GM12878 (cell line): ENCODE results near the gene AHNAK2. TPM values are rescaled to one million over a fixed set of nuclear protein-coding genes. Genes with fewer than 3 reads are reported as not detected.

ENCODE experiments used
- ATAC-seq: fragments of 200-7000 bp; cut with Tn5 transposase; 3 replicates; pipeline ENCODE4 v1.9.1; 2020; ENCODE audit warnings: mild to moderate bottlenecking, moderate library complexity
- BruUV-seq: library from RNA; stranded (reverse); fragments of 400-500 nt; replicated peaks from 2 replicates; lab custom pipeline; 2021; lab: Mats Ljungman, UMichigan
- CTCF ChIA-PET: fragments of 300-600 bp; sonication (Branson Sonifier 250); formaldehyde crosslinking; extraction: SDS; loops from one replicate; lab custom pipeline; 2021; ENCODE audit warnings: inconsistent platforms; lab: Yijun Ruan, JAX
- POLR2A ChIA-PET: fragments of 350-600 bp; formaldehyde crosslinking; extraction: SDS; loops from one replicate; lab custom pipeline; 2021; ENCODE audit warnings: inconsistent platforms; lab: Charles Lee
- RAD21 ChIA-PET: fragments of 300-600 bp; sonication (Branson Sonifier 250); formaldehyde crosslinking; loops from one replicate; lab custom pipeline; 2023; ENCODE audit warnings: antibody characterized with exemption; ENCODE audit not compliant: unreplicated experiment; lab: Charles Lee
- SMC1A ChIA-PET: fragments of 300-600 bp; sonication (Branson Sonifier 250); formaldehyde crosslinking; loops from one replicate; lab custom pipeline; 2023; ENCODE audit not compliant: unreplicated experiment, uncharacterized antibody; lab: Charles Lee
- DNase-seq: peaks from one replicate; pipeline ENCODE4 v3.0.0-alpha.2; 2011; ENCODE audit warnings: low read depth, low spot score
- FAIRE-seq: peaks from 3 replicates; lab custom pipeline; 2011; peaks lifted over from hg19 to GRCh38; lab: Jason Lieb, UNC
- H2AFZ ChIP-seq: 2 replicates; pipeline ENCODE4 v1.6.0; 2011; ENCODE audit warnings: low read depth, low read length, control low read depth; ENCODE audit not compliant: control insufficient read depth
- H3K27ac ChIP-seq: 2 replicates; pipeline ENCODE4 v1.5.1; 2011; ENCODE audit warnings: control low read depth; ENCODE audit not compliant: control insufficient read depth, insufficient read depth
- H3K27me3 ChIP-seq, 2 experiments: replicated peaks in 1 of 2; 2 replicates each; pipeline versions ENCODE4 v1.6.0 to v1.6.1; 2011; ENCODE audit warnings: low read length in 1 of 2; ENCODE audit not compliant: control insufficient read depth in 2 of 2, insufficient read depth in 2 of 2
- H3K36me3 ChIP-seq, 2 experiments: 2 replicates each; pipeline ENCODE4 v1.5.1; 2011; ENCODE audit warnings: low read length in 1 of 2; ENCODE audit not compliant: control insufficient read depth in 2 of 2, insufficient read depth in 2 of 2
- H3K4me1 ChIP-seq: 2 replicates; pipeline ENCODE4 v1.6.1; 2011; ENCODE audit warnings: mild to moderate bottlenecking, low read length, moderate library complexity, mixed read lengths; ENCODE audit not compliant: control insufficient read depth, insufficient read depth
- H3K4me2 ChIP-seq: 2 replicates; pipeline ENCODE4 v1.6.0; 2011; ENCODE audit warnings: control low read depth; ENCODE audit not compliant: control insufficient read depth, insufficient read depth
- H3K4me3 ChIP-seq: fragments of 200-600 bp; sonication (generic); 2 replicates; pipeline ENCODE4 v1.5.1; 2016
- H3K79me2 ChIP-seq: 2 replicates; pipeline ENCODE4 v1.6.0; 2011; ENCODE audit warnings: low read length; ENCODE audit not compliant: control insufficient read depth, insufficient read depth
- H3K9ac ChIP-seq: 2 replicates; pipeline ENCODE4 v1.8.0; 2011; ENCODE audit warnings: low read length, control low read depth, mixed read lengths; ENCODE audit not compliant: control insufficient read depth, insufficient read depth
- H3K9me3 ChIP-seq: replicated peaks from 3 replicates; pipeline ENCODE4 v1.5.1; 2011; ENCODE audit warnings: mild to moderate bottlenecking, low read length; ENCODE audit not compliant: control insufficient read depth, insufficient read depth
- H4K20me1 ChIP-seq: 2 replicates; pipeline ENCODE4 v1.6.0; 2011; ENCODE audit not compliant: control insufficient read depth, insufficient read depth
- ATF2 ChIP-seq: IDR thresholded peaks from 2 replicates; pipeline ENCODE4 v1.6.1; 2012; ENCODE audit warnings: low read length, inconsistent platforms
- ATF7 ChIP-seq: fragments of 450-650 bp; IDR thresholded peaks from 2 replicates; pipeline ENCODE4 v1.6.1; 2016; ENCODE audit warnings: low read depth, mild to moderate bottlenecking
- CTCF ChIP-seq, 3 experiments: IDR thresholded peaks in 2 of 3; conservative IDR thresholded peaks in 1 of 3; 2 replicates each; pipeline ENCODE4 v1.5.1; 2011; ENCODE audit warnings: low read depth in 3 of 3, low read length in 3 of 3, mild to moderate bottlenecking in 3 of 3, control low read depth in 2 of 3, moderate library complexity in 2 of 3, inconsistent platforms in 1 of 3, mixed read lengths in 1 of 3; ENCODE audit not compliant: control insufficient read depth in 2 of 3, insufficient read depth in 1 of 3; ENCODE audit errors: extremely low read depth in 1 of 3
- DPF2 ChIP-seq: fragments of 450-650 bp; IDR thresholded peaks from 2 replicates; pipeline ENCODE4 v1.6.1; 2017; ENCODE audit warnings: mild to moderate bottlenecking
- EED ChIP-seq: sonication (generic); IDR thresholded peaks from 2 replicates; pipeline ENCODE4 v1.6.1; 2016; ENCODE audit warnings: antibody characterized with exemption, low read depth
- FOXM1 ChIP-seq: IDR thresholded peaks from 2 replicates; pipeline ENCODE4 v1.6.1; 2012; ENCODE audit warnings: low read depth, mild to moderate bottlenecking, inconsistent platforms, low read length, moderate library complexity
- GABPA ChIP-seq: IDR thresholded peaks from 2 replicates; pipeline ENCODE4 v1.6.1; 2014; ENCODE audit warnings: antibody characterized with exemption, low read depth, mild to moderate bottlenecking, inconsistent platforms
- GATAD2B ChIP-seq: fragments of 450-650 bp; conservative IDR thresholded peaks from 2 replicates; pipeline ENCODE4 v1.6.1; 2017; ENCODE audit warnings: low read depth, mild to moderate bottlenecking, moderate library complexity
- IKZF2 ChIP-seq, 2 experiments: fragments of 450-650 bp; IDR thresholded peaks; 2 replicates each; pipeline ENCODE4 v1.6.1; 2017; ENCODE audit warnings: mild to moderate bottlenecking in 2 of 2, moderate library complexity in 2 of 2
- IRF4 ChIP-seq: IDR thresholded peaks from 2 replicates; pipeline ENCODE4 v1.6.1; 2011; ENCODE audit warnings: low read depth, low read length
- NBN ChIP-seq: fragments of 450-650 bp; IDR thresholded peaks from 2 replicates; pipeline ENCODE4 v1.6.1; 2016
- NFYB ChIP-seq: IDR thresholded peaks from 2 replicates; pipeline ENCODE4 v1.6.1; 2011; ENCODE audit warnings: low read depth, mild to moderate bottlenecking, low read length, improper control_type of control experiment, moderate library complexity; ENCODE audit not compliant: insufficient read depth
- NR2C1 ChIP-seq: fragments of 450-650 bp; IDR thresholded peaks from 2 replicates; pipeline ENCODE4 v1.6.1; 2017; ENCODE audit warnings: antibody characterized with exemption, mild to moderate bottlenecking, moderate library complexity
- RELA ChIP-seq: fragments of 450-650 bp; IDR thresholded peaks from 2 replicates; pipeline ENCODE4 v1.8.0; 2014; ENCODE audit warnings: borderline replicate concordance; ENCODE audit not compliant: partially characterized antibody
- RUNX3 ChIP-seq: IDR thresholded peaks from 2 replicates; pipeline ENCODE4 v1.6.1; 2012; ENCODE audit warnings: low read length, inconsistent platforms
- SMAD5 ChIP-seq: IDR thresholded peaks from 2 replicates; pipeline ENCODE4 v1.6.1; 2016; ENCODE audit warnings: antibody characterized with exemption, low read depth
- SUZ12 ChIP-seq: fragments of 200-600 bp; sonication (generic); IDR thresholded peaks from one replicate; pipeline ENCODE4 v1.6.1; 2018; ENCODE audit warnings: antibody characterized with exemption, mild to moderate bottlenecking; ENCODE audit not compliant: unreplicated experiment
- WRNIP1 ChIP-seq: IDR thresholded peaks from 2 replicates; pipeline ENCODE4 v1.6.1; 2011; ENCODE audit warnings: low read depth, low read length, improper control_type of control experiment, borderline replicate concordance
- WGBS: methylation state at CpG from one replicate; pipeline ENCODE4 v1.1.6; 2016; ENCODE audit warnings: low lambda C conversion rate; ENCODE audit not compliant: insufficient replicate concordance, insufficient coverage; ENCODE audit errors: missing lambda C conversion rate; 5-methylcytosine and 5-hydroxymethylcytosine counted together
- in situ Hi-C: fragments of 300-500 bp; cut with MboI; formaldehyde crosslinking; loops from 9 replicates; pipeline ENCODE4 v1.14.3; 2018; ENCODE audit warnings: mixed read lengths
- intact Hi-C: fragments of 100-400 bp; cut with micrococcal nuclease; formaldehyde crosslinking; loops from one replicate; pipeline ENCODE4 v1.14.2; 2022; ENCODE audit not compliant: unreplicated experiment
- polyA plus RNA-seq, 11 experiments: library from polyadenylated mRNA; depleted of rRNA in 4 of 11; unstranded in 6 of 11; stranded (reverse) in 5 of 11; fragments of >200 nt; fragmentation: Nextera tagmentation in 4 of 11; fragmentation: Illumina TruSeq in 1 of 11; extraction: Ambion mirVana in 4 of 11; extraction: Trizol in 1 of 11; gene quantifications; 1 replicate in 1 of 11; 2 replicates in 10 of 11; pipeline versions ENCODE4 v1.2.1 to v1.2.3, GENCODE V29; 2011 to 2016; ENCODE audit warnings: inconsistent platforms in 2 of 11, missing spikeins in 2 of 11, low read depth in 1 of 11
- total RNA-seq, 4 experiments: library from RNA; depleted of rRNA in 3 of 4; stranded (reverse); fragments of >200 nt in 3 of 4; fragmentation: Illumina TruSeq in 1 of 4; extraction: Trizol in 1 of 4; gene quantifications; 2 replicates each; pipeline versions ENCODE4 v1.2.1 to v1.2.3, GENCODE V29; 2013 to 2021
- TF ChIP-seq, protein P1 (sequence below): fragments of 450-650 bp; IDR thresholded peaks from 2 replicates; pipeline ENCODE4 v1.6.1; 2017; ENCODE audit warnings: mild to moderate bottlenecking, low read depth, inconsistent platforms; ENCODE audit not compliant: poor library complexity, severe bottlenecking

Gene AHNAK2
- total and polyA plus RNA-seq, 10 of the 15 experiments (the other 5 are each of a cell fraction or from before 2014, with no cell fraction given): 0.03 to 0.10 TPM; not detected in 8

GRCh38 chr14:105026033-105026785, 48.0 kb upstream of the AHNAK2 start:
- Histone ChIP-seq H3K27ac (peak overlapping the region; percentile 84), H3K9ac (peak overlapping the region; percentile 42), H3K36me3 (no peaks in the 10 kb centered on the region), H3K4me3 (no peak overlapping the region), H3K9me3 (peaks cover 5% of the 10 kb centered on the region; the same call in 1 of the 3 replicates), H2AFZ (peak overlapping the region; percentile 25; the same call in 1 of the 2 replicates), H4K20me1 (no peaks in the 10 kb centered on the region), H3K4me2 (peak overlapping the region; percentile 69), H3K79me2 (peaks cover 18% of the 10 kb centered on the region), H3K27me3 (no peaks in the 10 kb centered on the region), H3K4me1 (peaks cover 21% of the 10 kb centered on the region)
- peak; percentile 64 for ATAC-seq
- BruUV-seq: no TSS peak
- 1% methylated on average over 16 of the region's 16 CpGs for WGBS
- peak; percentile 81 for DNase-seq
- intact Hi-C loops: loop anchor here (2.0 kb wide), 1 partner anchor 19 kb away; no protein-coding TSS in a partner anchor
- in situ Hi-C loops: no loop called here
- POLR2A ChIA-PET: interaction anchor here (1.0 to 3.7 kb wide), 5 partner anchors 9 to 60 kb away, joined by 4 to 14 read pairs (median 12); partner anchors contain the start of genes CLBA1 and GPR132
- SMC1A ChIA-PET: interaction anchor here (0.8 to 2.5 kb wide), 7 partner anchors 9 to 38 kb away, joined by 3 to 5 read pairs (median 3); no protein-coding TSS in a partner anchor
- peak; percentile 86 for FAIRE-seq
- RAD21 ChIA-PET: interaction anchor here (0.8 to 2.4 kb wide), 6 partner anchors 10 to 61 kb away, joined by 3 to 7 read pairs (median 4); partner anchors contain the start of gene GPR132
- CTCF ChIA-PET: interaction anchor here (0.9 to 5.0 kb wide), 3 partner anchors 9 to 55 kb away, joined by 3 to 28 read pairs (median 3); no protein-coding TSS in a partner anchor
- TF ChIP-seq FOXM1 (peak; percentile 77), GATAD2B (no peak), SMAD5 (no peak), ATF7 (peak; percentile 75), ATF2 (peak; percentile 76; the same call in 1 of the 2 replicates), NR2C1 (no peak), GABPA (peak; percentile 67), WRNIP1 (no peak), CTCF (IDR thresholded peaks at IDR 0.05 in 2 of 3, conservative IDR thresholded peaks at IDR 0.05 in 1 of 3; ENCODE audit: control insufficient read depth in 2 of 3, extremely low read depth in 1 of 3, insufficient read depth in 1 of 3, low read depth in 3 of 3, low read length in 3 of 3) (no peak), RUNX3 (peak; percentile 72), RELA (no peak), NBN (peak; percentile 69; the same call in 1 of the 2 replicates), EED (peak; percentile 50; the same call in 1 of the 2 replicates), NFYB (no peak), DPF2 (0 out of 2 replicates have a peak, but pooled peaks have one; percentile 56), IRF4 (peak; percentile 84), SUZ12 (no peak), IKZF2 (IDR thresholded peaks at IDR 0.05) (peak; percentile 76)
- TF ChIP-seq, protein P1, sequence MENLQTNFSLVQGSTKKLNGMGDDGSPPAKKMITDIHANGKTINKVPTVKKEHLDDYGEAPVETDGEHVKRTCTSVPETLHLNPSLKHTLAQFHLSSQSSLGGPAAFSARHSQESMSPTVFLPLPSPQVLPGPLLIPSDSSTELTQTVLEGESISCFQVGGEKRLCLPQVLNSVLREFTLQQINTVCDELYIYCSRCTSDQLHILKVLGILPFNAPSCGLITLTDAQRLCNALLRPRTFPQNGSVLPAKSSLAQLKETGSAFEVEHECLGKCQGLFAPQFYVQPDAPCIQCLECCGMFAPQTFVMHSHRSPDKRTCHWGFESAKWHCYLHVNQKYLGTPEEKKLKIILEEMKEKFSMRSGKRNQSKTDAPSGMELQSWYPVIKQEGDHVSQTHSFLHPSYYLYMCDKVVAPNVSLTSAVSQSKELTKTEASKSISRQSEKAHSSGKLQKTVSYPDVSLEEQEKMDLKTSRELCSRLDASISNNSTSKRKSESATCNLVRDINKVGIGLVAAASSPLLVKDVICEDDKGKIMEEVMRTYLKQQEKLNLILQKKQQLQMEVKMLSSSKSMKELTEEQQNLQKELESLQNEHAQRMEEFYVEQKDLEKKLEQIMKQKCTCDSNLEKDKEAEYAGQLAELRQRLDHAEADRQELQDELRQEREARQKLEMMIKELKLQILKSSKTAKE: peak; percentile 24
